RWPE2 (cell line): ENCODE data around the gene ARPC2.

ENCODE experiments used
- ATAC-seq: fragments of 200-7000 bp; cut with Tn5 transposase; 3 replicates; pipeline ENCODE4 v1.9.1; 2021; ENCODE audit warnings: low read depth
- DNase-seq: peaks from one replicate; pipeline ENCODE4 v3.0.0-alpha.2; 2020; ENCODE audit warnings: low spot score
- H3K27ac ChIP-seq: fragments of 450-650 bp; 2 replicates; pipeline ENCODE4 v1.5.1; 2017; ENCODE audit warnings: mild to moderate bottlenecking; ENCODE audit not compliant: poor library complexity, severe bottlenecking
- H3K27me3 ChIP-seq: fragments of 250-450 bp; sonication (Bioruptor Pico); 2 replicates; pipeline ENCODE4 v1.5.1; 2021; ENCODE audit warnings: mild to moderate bottlenecking, moderate library complexity; ENCODE audit not compliant: insufficient read depth, poor library complexity, severe bottlenecking
- H3K36me3 ChIP-seq: fragments of 250-450 bp; sonication (Bioruptor Pico); 2 replicates; pipeline ENCODE4 v1.5.1; 2020; ENCODE audit warnings: low read depth, mild to moderate bottlenecking, moderate library complexity
- H3K4me1 ChIP-seq: fragments of 250-450 bp; sonication (Bioruptor Pico); 2 replicates; pipeline ENCODE4 v1.5.1; 2021; ENCODE audit warnings: mild to moderate bottlenecking, moderate library complexity; ENCODE audit not compliant: insufficient read depth, poor library complexity, severe bottlenecking
- H3K4me3 ChIP-seq: fragments of 250-450 bp; sonication (Bioruptor Pico); 2 replicates; pipeline ENCODE4 v1.5.1; 2021; ENCODE audit warnings: mild to moderate bottlenecking, moderate library complexity; ENCODE audit not compliant: severe bottlenecking
- H3K9me3 ChIP-seq: fragments of 250-450 bp; sonication (Bioruptor Pico); 2 replicates; pipeline ENCODE4 v1.5.1; 2021; ENCODE audit warnings: mild to moderate bottlenecking, moderate library complexity; ENCODE audit not compliant: severe bottlenecking
- CTCF ChIP-seq: fragments of 450-650 bp; IDR thresholded peaks from one replicate; pipeline ENCODE4 v1.5.1; 2017; ENCODE audit warnings: mild to moderate bottlenecking, moderate library complexity; ENCODE audit not compliant: poor library complexity, severe bottlenecking

The ARPC2 gene

GRCh38 chr2:218235017-218235416 is 18.0 kb downstream of the ARPC2 start:
- H3K36me3 ChIP-seq: peaks cover 100% of the 10 kb centered on the region
- H3K4me1 ChIP-seq: peaks cover 8% of the 10 kb centered on the region
- no peaks in the 10 kb centered on the region for H3K9me3 ChIP-seq
- H3K4me3 ChIP-seq: no peak overlapping the region
- no peaks in the 10 kb centered on the region for H3K27me3 ChIP-seq
- ATAC-seq (no peak), DNase-seq (no peak)
- H3K27ac ChIP-seq: no peak overlapping the region
- no peak for TF ChIP-seq CTCF

- Histone ChIP-seq H3K9me3 (no peaks in the 10 kb centered on the region), H3K4me3 (no peak overlapping the region), H3K27me3 (no peaks in the 10 kb centered on the region), H3K4me1 (no peaks in the 10 kb centered on the region), H3K36me3 (peaks cover 100% of the 10 kb centered on the region), H3K27ac (no peak overlapping the region)
- ATAC-seq: no peak
- no peak for TF ChIP-seq CTCF
- DNase-seq: no peak
These were observed 19.8 kb downstream of the ARPC2 start for GRCh38 chr2:218236829-218237228.

- H3K27me3 ChIP-seq: no peaks in the 10 kb centered on the region
- H3K27ac ChIP-seq: no peak overlapping the region
- no peaks in the 10 kb centered on the region for H3K4me1 ChIP-seq
- DNase-seq (no peak), ATAC-seq (no peak)
- no peak overlapping the region for H3K4me3 ChIP-seq
- peaks cover 100% of the 10 kb centered on the region for H3K36me3 ChIP-seq
- H3K9me3 ChIP-seq: no peaks in the 10 kb centered on the region
- TF ChIP-seq CTCF: no peak
These were observed 21.9 kb downstream of the ARPC2 start for GRCh38 chr2:218238887-218239286.

- ATAC-seq: no peak
- DNase-seq: no peak
- no peaks in the 10 kb centered on the region for H3K27me3 ChIP-seq
- no peak for TF ChIP-seq CTCF
- no peak overlapping the region for H3K27ac ChIP-seq
- H3K9me3 ChIP-seq: no peaks in the 10 kb centered on the region
- no peak overlapping the region for H3K4me3 ChIP-seq
- peaks cover 100% of the 10 kb centered on the region for H3K36me3 ChIP-seq
- H3K4me1 ChIP-seq: no peaks in the 10 kb centered on the region
These were observed 27.2 kb downstream of the ARPC2 start for GRCh38 chr2:218244204-218244603.

- DNase-seq (no peak), ATAC-seq (no peak; the same call in 2 of the 3 replicates)
- no peaks in the 10 kb centered on the region for H3K27me3 ChIP-seq
- H3K4me3 ChIP-seq: no peak overlapping the region
- no peak for TF ChIP-seq CTCF
- no peaks in the 10 kb centered on the region for H3K9me3 ChIP-seq
- H3K36me3 ChIP-seq: peaks cover 100% of the 10 kb centered on the region
- no peak overlapping the region for H3K27ac ChIP-seq
- no peaks in the 10 kb centered on the region for H3K4me1 ChIP-seq
These were observed 27.7 kb downstream of the ARPC2 start for GRCh38 chr2:218244665-218245064.
